Hematopoietic multipotent progenitor cell treated with erythropoietin and hydrocortisone succinate and interleukin-3 and kit ligand, for 8 days (in vitro differentiated cells): ENCODE data around the gene KRTAP4-7.
"Not testable (repeated sequence)": the region's sequence is repeated elsewhere in the genome, so short reads cannot be mapped to it uniquely, and the experiment has no call there.

Experiments
- DNase-seq: peaks from one replicate; pipeline ENCODE4 v3.0.0-alpha.2; 2015

KRTAP4-7 gene

DNA sequence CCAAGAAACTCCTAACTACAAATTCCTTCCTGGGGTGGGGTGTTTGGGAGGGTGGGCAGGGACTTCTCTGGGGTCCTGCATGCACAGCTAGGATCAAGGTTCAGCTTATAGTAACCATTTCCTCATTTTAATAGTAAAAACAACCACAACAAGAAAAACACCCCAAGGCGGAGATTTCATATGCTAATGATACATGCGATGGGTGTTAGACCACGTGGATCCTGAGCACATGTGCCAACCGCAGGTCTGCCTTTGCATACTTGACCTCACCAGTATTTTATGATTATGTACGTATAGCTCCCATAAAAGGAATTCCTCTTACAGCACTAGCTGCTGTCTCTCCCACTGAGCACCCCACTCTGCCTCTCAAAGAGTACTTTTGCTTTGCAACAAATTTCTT is 32.3 kb downstream of the KRTAP4-7 start:
- no peak for DNase-seq

GRCh38 chr17:41117846-41118386 is 34.0 kb downstream of the KRTAP4-7 start, which contains the start of gene KRTAP4-11:
Gene KRTAP4-11 (minus strand): TSS chr17:41118373. CDS start chr17:41118315, 58 bp downstream.
- not testable (repeated sequence) for DNase-seq

DNA sequence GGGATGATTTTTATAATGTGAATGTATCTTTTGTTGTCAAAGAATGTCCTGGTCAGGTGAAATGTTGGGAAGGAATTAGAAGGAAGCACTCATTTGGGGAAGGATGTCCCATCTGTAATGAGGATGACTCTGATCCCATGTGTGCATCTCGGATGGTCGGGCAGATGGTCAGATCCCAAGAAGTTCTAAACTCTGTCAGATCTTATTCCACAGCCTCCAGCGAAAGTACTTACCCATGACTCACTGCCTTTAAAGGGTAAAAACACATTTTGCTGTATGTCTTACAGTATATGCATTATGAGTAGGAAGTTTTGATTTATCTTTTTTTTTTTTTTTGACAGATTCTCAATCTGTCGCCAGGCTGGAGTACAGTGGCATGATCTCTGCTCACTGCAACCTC is 34.8 kb downstream of the KRTAP4-7 start:
- no peak for DNase-seq

GRCh38 chr17:41119696-41120690 is 36.0 kb downstream of the KRTAP4-7 start:
- not testable (repeated sequence) for DNase-seq

GRCh38 chr17:41121742-41122141 is 37.8 kb downstream of the KRTAP4-7 start:
- DNase-seq, result no peak

DNA sequence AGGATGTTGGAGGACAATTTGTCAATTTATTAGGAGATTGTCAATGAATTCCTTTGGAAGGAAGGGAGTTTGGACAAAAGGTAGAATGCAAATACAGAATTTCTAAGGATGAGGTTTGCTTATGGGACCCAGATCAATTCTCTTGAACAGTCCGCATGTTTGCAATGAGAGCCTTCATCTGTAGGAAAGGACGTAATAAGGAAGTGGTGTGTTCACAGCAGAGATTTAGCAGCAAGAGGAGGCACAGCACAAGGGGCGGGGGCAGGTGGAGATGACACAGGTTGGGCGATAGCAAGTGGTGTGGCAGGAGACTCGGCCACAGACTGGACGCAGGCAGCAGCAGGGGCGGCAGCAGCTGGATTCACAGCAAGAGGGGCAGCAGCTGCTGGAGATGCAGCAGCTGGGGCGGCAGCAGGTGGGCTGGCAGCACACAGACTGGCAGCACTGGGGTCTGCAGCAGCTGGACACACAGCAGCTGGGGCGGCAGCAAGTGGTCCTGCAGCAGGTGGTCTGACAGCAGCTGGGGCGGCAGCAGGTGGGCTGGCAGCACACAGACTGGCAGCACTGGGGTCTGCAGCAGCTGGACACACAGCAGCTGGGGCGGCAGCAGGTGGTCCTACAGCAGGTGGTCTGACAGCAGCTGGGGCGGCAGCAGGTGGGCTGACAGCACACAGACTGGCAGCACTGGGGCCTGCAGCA is 39.5 kb downstream of the KRTAP4-7 start:
- DNase-seq, result not testable (repeated sequence)

DNA sequence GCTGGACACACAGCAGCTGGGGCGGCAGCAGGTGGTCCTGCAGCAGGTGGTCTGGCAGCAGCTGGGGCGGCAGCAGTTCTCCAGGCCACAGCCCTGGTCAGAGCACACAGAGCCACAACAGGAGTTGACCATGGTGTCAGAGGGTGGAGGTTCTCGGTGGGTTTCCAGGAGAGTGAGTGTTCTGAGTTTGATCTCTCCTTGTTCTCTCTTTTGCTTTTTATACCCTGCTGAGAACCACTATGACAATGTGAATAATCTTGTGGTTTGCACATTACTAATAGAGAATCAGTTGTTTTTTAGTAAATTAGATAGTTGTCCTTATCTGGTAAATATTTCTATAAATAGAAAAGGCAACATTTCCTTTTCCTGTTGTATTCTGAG is 40.0 kb downstream of the KRTAP4-7 start, which contains the start of gene KRTAP4-12:
Gene KRTAP4-12 (minus strand): TSS at position 192 of the 381 bp plus-strand sequence. CDS start 60 bp downstream, at position 132.
- not testable (repeated sequence) for DNase-seq

- DNase-seq, result no peak
Measured at GRCh38 chr17:41125064-41125463, 41.1 kb downstream of the KRTAP4-7 start.

DNA sequence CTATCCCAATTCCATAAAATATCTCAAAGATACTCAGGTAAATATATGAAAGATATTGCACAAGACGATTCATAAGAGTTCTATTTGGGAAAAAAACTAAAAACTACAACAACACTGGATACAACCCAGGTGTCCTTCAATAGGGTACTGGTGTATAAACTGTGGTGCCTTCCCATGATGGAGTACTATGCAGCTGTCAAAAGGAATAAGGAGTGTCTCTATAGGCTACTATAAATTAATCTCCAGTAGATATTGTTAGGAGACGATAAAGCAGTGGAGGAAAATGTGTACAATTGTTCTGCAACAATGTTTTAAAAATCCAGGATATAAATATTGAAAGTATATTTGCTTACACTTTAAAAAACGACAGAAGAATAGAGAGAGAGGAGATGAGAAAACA is 42.5 kb downstream of the KRTAP4-7 start:
- DNase-seq, result no peak

DNA sequence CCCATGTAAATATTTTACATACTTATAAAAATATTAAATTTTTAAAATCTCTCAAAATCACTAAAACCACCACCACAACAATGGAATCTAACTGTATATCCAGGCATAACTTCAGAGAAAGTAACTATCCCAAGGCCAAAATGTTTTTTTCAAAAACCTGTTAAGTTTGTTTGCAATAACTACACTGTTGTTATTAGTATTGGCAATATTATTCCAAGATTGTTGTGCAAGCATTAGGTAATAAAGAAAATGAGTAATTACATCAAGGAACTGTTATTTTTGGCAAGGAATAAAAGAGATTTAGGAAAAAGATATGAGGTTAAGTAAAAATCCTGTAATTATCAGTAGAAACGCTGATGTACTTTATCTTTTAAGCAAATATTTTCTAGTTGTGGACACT is 43.4 kb downstream of the KRTAP4-7 start:
- DNase-seq, result no peak

GRCh38 chr17:41131979-41132378 is 48.0 kb downstream of the KRTAP4-7 start:
- DNase-seq, result no peak

- no peak for DNase-seq
Measured at GRCh38 chr17:41133880-41134735, 50.2 kb downstream of the KRTAP4-7 start.
